Activated T-cell treated with anti-CD3 and anti-CD28 coated beads, Interleukin-2, amount 50 U/mL, for 48 hours (primary cell): Measurements from ENCODE around the gene RHAG.
A peak's percentile ranks its signal among the peaks of the same experiment; 100 is the strongest.
"Not testable (repeated sequence)": the region's sequence is repeated elsewhere in the genome, so short reads cannot be mapped to it uniquely, and the experiment has no call there.

Experiments used
- DNase-seq, 2 experiments: peaks; one replicate each; pipeline ENCODE4 v3.0.0-alpha.2; 2020

Gene RHAG

GRCh38 chr6:49635480-49635879 is 1.2 kb downstream of the RHAG start:
- DNase-seq = no peak

- no peak for DNase-seq
These were observed 1.8 kb downstream of the RHAG start for GRCh38 chr6:49634836-49635218.

GRCh38 chr6:49634092-49634835 is 2.4 kb downstream of the RHAG start:
- no peak for DNase-seq

DNA sequence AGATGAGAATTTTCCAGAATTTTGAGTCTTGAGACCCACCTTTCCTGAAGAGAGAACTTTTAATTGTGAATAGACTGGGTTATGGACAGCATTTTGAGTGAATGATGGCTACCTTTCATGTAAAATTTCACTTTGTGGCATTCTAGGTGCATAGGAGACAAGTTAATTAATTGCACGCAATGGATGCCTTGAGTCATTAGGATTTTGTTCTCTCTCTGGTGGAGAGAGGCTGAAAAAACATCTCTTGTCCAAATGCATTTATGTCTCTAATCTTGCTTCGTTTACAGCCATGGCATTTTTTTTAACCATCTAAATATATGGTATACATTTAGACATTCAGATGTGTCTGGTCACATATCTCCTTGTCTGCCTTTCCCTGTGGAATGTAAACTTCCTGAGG is 3.1 kb downstream of the RHAG start:
- no peak for DNase-seq

- no peak for DNase-seq
These were observed 3.9 kb downstream of the RHAG start for GRCh38 chr6:49632727-49633126.

DNA sequence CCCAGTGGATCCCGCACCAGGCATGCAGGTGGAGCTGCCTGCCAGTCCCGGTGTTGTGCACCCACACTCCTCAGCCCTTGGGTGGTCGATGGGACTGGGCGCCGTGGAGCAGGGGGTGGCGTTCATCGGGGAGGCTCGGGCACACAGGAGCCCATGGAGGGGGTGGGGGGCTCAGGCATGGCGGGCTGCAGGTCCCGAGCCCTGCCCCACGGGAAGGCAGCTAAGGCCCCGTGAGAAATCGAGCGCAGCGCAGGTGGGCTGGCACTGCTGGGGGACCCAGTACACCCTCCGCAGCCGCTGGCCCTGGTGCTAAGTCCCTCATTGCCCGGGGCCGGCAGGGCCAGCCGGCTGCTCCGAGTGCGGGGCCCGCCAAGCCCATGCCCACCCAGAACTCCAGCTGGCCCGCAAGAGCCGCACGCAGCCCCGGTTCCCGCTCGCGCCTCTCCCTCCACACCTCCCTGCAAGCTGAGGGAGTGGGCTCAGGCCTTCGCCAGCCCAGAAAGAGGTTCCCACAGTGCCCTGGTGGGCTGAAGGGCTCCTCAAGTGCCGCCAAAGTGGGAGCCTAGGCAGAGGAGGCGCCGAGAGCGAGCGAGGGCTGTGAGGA is 7.1 kb downstream of the RHAG start:
- not testable (repeated sequence) for DNase-seq

GRCh38 chr6:49626811-49627210 is 9.8 kb downstream of the RHAG start:
- DNase-seq = no peak

DNA sequence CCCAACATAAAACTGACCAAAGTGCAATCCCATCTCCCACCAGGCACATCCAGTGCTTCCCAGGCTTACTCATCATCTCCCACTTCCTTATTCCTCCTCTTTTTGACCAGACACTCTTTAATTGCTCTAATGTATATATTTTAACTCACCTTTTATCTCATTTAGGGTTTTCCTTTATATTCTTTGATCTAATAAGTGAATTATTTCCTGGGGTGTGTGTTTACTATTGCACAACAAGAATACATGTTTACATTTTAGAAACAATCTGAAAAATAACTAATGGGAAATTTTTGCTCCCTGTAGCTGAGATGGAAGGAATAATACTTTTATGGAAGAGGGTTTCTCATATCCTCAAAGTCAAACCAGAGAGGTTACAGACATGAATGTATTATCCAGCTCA is 18.4 kb downstream of the RHAG start:
- no peak for DNase-seq

DNA sequence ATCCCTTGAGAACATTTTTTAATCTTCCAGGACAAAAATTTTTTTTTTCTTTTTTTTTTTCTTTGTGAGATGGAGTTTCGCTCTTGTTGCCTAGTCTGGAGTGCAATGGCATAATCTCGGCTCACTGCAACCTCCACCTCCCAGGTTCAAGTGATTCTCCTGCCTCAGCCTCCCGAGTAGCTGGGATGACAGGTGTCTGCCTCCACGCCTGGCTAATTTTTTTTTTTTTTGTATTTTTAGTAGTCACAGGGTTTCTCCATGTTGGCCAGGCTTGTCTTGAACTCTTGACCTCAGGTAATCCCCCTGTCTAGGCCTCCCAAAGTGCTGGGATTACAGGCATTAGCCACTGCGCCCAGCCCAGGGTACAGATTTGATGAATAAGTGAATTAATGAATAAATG is 22.5 kb downstream of the RHAG start:
- not testable (repeated sequence) for DNase-seq

- DNase-seq = no peak
These were observed 27.4 kb downstream of the RHAG start for GRCh38 chr6:49609285-49609684.

DNA sequence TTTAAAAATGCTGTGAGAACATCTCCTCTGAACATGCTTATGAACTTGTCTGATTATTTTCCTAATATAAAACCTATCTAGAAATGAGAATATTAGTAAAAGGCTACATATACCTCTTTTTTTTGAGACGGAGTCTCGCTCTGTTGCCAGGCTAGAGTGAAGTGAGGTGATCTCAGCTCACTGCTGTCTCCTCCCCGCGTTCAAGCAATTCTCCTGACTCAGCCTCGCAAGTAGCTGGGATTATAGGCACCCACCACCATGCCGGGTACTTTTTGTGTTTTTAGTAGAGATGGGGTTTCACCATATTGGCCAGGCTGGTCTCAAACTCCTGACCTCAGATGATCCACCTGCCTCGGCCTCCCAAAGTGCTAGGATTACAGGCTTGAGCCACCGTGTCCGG is 28.4 kb downstream of the RHAG start:
- not testable (repeated sequence) for DNase-seq

- no peak for DNase-seq
These were observed 29.2 kb downstream of the RHAG start for GRCh38 chr6:49607391-49607982.

DNA sequence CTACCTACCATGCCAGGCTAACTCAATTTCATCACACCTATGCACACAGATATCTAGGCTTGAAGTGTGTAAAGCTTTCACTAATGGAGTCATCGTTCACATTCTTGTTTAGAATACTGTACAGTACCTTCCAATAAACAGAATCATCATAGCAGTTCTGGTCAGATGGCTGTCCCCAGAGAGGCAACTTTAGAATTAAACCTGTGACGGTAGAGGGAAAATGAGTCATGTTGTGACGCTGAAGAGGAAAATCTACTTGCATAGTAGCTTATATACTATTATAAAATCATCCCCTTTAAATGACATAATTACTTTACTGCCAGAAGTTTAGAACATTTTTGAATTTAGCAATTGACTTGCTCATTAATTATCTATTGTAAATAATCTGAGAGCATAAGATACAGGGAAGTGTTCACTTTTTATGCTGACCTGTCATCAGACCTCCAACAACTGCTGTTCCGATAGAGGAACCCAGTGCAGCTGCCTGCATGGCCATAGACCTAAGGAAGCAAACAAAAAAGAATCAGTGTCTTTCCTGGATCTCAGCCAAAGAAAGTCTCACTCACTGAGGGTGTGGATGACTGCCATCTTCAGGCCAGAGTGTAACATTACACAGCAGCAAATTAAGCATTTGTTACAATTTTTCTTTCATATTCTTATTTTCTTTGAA is 29.8 kb downstream of the RHAG start:
- peak; percentile 16 to 21 for DNase-seq

DNA sequence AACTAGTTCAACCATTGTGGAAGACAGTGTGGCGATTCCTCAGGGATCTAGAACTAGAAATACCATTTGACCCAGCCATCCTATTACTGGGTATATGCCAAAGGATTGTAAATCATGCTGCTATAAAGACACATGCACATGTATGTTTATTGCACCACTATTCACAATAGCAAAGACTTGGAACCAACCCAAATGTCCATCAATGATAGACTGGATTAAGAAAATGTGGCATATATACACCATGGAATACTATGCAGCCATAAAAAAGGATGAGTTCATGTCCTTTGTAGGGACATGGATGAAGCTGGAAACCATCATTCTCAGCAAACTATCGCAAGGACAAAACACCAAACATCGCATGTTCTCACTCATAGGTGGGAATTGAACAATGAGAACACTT is 32.6 kb downstream of the RHAG start:
- not testable (repeated sequence) for DNase-seq

DNA sequence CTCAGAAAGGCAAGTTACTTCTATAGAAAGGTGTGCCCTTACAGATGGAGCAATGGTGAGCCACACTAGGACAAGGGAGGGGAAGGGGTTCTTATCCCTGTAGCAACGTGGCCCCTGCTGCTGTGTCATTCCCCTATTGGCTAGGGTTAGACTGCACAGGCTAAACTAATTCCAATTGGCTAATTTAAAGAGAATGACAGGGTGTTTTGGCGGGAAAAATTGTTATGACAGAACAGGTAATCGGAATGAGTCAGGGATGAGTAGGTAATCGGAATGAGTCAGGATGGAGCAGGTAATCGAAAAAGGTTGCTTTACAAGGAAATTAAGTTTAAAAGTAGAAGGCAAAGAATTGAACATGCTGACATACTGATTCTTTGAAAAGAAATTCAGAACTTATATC is 49.4 kb downstream of the RHAG start:
- not testable (repeated sequence) for DNase-seq

DNA sequence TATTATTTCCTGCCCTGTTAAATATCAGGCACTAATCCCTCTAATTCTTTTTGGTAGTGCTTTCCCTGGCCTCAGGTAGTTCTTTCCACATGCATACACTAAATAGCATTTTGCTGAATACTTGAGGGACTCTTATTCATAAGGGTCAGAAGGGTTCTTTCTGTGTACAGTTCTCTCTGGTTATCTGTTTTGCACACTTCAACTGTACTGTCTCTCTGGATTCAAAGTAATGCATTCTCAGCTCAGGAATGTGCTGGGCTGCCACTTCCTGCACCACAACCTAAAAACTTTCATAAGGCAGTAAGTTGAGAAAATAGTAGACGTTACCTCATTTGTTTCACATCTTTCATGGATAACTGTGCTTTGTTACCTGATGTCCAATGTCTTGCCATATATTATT is 54.1 kb downstream of the RHAG start:
- no peak for DNase-seq

DNA sequence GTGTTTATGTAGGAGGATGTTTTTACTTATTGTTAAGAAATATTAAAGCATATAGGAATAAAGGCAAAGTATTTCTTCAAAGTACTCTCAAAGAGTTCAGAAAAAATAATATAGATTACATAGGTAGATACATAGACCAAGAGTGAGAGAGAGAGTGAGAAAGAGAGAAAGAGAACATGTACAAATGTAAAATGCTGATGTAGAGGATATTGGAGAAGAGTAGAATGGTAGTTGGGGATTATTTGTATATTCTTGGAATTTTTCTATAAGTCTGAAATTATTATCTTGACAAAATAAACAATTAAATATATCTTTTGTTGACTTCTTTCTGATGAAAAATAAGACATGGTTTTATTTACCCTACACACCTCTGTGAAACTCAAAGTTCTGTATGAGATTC is 57.0 kb downstream of the RHAG start:
- no peak for DNase-seq

DNA sequence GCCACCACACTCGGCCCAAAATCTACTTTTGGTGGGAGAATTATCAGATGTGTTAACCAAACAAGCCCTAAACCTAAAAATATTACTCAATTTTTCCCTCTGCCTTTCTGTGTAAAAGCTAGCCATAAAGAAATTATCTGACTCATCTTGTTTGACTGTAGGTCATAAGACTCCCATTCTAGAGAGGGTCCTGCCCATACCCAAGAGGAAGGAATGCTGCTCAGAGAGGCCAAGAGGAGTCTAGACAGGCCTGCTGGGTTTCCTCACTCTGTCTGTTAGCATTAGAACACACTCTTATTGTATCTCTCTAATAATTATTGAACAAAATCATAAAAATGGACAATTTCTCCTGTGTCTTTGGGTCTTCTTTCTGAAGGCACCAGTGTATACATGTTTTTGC is 60.0 kb downstream of the RHAG start:
- no peak for DNase-seq

GRCh38 chr6:49570474-49571079 is 66.1 kb downstream of the RHAG start:
- DNase-seq = no peak

- DNase-seq = no peak
These were observed 70.8 kb downstream of the RHAG start for GRCh38 chr6:49565855-49566254.

DNA sequence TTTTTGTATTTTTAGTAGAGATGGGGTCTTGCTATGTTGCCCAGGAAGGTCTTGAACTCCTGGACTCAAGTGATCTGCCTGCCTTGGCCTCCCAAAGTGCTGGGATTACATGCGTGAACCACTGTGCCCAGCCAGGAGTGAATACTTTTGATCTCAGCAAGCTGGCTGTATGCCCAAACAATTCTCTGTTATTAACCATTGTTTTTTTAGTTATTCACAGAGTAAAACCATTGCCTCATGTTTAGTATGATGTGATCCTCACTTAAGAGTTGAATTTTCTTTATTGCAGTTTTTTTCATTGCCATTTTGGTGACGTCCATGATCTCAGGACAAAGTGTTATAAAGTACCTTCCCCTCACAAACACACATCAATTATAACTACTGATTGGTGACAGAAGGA is 71.4 kb downstream of the RHAG start:
- no peak for DNase-seq

GRCh38 chr6:49564552-49564951 is 72.1 kb downstream of the RHAG start:
- DNase-seq = no peak
